Fibroblast of the aortic adventitia (primary cell): ENCODE measurements around the gene MAGI2. TPM values are rescaled to one million over a fixed set of nuclear protein-coding genes. Genes with fewer than 3 reads are reported as not detected.
"Not testable (repeated sequence)": the region's sequence is repeated elsewhere in the genome, so short reads cannot be mapped to it uniquely, and the experiment has no call there.

ENCODE experiments used
- DNase-seq: peaks from one replicate; pipeline ENCODE4 v3.0.0-alpha.2; 2010; ENCODE audit warnings: low read depth
- H3K4me3 ChIP-seq: 2 replicates; pipeline ENCODE4 v1.5.1; 2011; ENCODE audit warnings: low read depth, mild to moderate bottlenecking, control low read depth, low read length, moderate library complexity
- total RNA-seq: library from RNA; depleted of rRNA; stranded (reverse); fragments of >200 nt; gene quantifications from 2 replicates; pipeline ENCODE4 v1.2.3, GENCODE V29; 2012; ENCODE audit warnings: low replicate concordance
- TF ChIP-seq, protein P1 (sequence below): IDR thresholded peaks from 2 replicates; pipeline ENCODE4 v1.5.1; 2011; ENCODE audit warnings: mild to moderate bottlenecking, low read length, control low read depth, inconsistent platforms; ENCODE audit not compliant: insufficient read depth

The MAGI2 gene
- total RNA-seq, 1 donor, result 25.5 TPM

DNA sequence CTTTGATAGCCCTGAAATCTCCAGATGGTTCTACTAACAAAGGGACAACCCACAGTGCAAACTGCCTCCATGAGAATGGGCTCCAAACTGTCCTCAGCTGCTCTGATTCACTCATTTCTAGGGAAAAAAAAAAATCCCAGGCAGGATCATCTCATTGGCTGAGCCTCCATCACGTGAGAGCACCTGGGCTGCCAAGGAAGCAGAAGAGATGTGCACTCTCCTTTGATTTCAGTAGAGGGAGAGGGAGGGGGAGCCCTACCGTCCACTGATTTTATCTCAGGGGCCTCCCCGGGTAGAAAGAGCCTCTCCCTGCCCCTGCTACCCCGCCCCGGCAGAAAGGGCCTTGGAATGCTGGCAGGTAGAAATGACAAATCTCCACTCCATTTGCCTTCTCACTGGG is 929.5 kb downstream of the MAGI2 start:
- no peak overlapping the region for H3K4me3 ChIP-seq
- TF ChIP-seq, protein P1, sequence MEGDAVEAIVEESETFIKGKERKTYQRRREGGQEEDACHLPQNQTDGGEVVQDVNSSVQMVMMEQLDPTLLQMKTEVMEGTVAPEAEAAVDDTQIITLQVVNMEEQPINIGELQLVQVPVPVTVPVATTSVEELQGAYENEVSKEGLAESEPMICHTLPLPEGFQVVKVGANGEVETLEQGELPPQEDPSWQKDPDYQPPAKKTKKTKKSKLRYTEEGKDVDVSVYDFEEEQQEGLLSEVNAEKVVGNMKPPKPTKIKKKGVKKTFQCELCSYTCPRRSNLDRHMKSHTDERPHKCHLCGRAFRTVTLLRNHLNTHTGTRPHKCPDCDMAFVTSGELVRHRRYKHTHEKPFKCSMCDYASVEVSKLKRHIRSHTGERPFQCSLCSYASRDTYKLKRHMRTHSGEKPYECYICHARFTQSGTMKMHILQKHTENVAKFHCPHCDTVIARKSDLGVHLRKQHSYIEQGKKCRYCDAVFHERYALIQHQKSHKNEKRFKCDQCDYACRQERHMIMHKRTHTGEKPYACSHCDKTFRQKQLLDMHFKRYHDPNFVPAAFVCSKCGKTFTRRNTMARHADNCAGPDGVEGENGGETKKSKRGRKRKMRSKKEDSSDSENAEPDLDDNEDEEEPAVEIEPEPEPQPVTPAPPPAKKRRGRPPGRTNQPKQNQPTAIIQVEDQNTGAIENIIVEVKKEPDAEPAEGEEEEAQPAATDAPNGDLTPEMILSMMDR, result no peak
- DNase-seq, result no peak

DNA sequence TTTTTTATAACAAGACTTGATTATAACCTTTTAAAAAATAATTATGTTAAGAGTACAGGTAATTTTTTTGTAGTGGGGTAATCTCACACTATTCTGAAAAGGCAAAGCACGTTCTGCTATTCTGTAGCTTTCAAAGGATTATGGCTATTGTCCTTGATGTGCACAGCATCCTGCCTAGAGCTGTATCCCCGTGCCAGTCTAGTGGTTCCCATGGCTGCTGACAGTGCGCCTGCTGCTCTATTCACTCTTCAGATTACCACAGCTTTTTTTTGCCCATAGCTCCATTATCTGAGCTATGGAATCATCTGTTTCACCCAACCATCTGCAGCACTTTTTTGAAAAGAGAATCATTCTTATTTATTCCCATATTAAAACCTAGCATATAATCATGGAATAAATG is 931.5 kb downstream of the MAGI2 start:
- DNase-seq, result no peak
- no peak overlapping the region for H3K4me3 ChIP-seq
- TF ChIP-seq, protein P1, result no peak

DNA sequence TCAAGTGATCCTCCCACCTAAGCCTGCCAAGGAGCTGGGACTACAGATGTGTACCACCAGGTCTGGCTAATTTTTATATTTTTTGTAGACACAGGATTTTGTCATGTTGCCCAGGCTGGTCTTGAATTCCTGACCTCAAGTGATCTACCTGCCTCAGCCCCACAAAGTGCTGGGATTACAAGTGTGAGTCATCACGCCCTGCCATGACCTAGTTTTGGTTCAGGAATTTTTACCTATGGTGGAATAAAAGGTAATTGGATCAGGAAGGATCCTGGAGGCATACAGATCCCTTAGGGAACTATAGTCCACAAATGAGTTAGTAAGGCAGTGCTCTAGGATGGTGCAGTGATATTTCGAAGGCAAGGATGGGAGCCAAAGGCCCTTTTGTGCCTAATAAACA is 937.0 kb downstream of the MAGI2 start:
- no peak overlapping the region for H3K4me3 ChIP-seq
- TF ChIP-seq, protein P1, result no peak
- no peak for DNase-seq

DNA sequence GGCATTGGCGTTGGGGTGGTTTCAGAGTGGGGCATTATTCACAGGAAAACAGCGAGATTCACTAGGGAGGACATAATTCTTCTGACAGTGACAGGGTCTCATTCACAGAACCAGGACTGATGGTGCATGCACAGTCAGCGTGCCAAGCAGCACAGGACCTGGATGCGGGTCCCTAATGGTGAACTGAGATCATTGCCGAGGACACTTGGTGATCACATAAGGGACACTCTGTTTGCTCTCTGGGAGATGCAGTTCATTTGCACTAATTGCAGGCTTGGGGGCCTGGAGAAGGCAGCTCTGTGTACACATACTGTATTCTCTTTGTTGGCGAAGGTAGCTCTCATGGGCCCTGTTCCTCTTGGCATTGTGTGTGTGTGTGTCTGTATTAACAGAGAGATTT is 938.8 kb downstream of the MAGI2 start:
- TF ChIP-seq, protein P1, result no peak
- no peak overlapping the region for H3K4me3 ChIP-seq
- DNase-seq, result no peak

DNA sequence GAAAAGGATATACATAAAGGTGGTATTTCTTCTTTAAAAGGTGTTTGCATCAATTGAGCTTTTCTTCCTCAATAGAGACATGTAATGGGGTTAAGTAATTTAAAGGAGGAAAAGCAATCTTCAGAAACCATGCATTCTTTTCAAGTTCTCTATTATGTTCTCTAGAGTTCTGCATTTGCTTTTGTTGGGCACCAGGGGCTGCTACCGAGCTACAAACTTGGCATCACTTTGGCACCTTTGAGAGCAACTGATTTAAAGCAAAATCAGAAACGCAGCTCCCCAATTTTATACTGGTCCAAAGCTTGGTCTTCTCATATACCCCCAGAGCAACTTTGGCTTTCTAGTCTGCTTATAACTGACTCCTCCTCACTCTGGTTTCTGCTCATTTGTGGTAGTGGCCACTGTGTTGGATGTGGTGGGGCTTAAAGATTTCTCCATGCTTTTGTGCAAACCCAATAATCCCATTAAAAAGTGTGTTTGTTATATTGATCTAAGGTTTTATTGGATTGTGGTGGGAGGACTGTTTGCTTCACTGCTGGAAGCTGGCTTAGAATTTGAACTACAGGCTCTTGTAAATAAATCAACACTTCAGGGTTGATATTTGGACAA is 942.8 kb downstream of the MAGI2 start:
- H3K4me3 ChIP-seq, result no peak overlapping the region
- TF ChIP-seq, protein P1, result peak; percentile 89
- DNase-seq, result peak; percentile 63

DNA sequence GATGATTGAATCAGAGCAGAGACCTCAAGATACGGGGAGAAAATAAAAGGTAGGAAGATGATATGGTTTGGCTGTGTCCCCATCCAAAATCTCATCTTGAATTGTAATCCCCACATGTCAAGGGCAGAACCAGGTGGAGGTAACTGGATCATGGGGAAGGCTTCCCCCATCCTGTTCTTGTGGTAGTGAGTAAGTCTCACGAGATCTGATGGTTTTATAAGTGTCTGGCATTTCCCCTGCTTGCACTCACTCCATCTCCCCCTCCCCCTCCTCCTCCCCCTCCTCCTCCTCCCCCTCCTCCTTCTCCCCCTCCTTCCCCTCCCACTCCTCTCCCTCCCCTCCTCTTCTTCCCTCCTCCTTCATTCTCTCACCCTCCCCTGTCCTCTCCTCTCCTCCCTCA is 950.2 kb downstream of the MAGI2 start:
- not testable (repeated sequence) for H3K4me3 ChIP-seq, DNase-seq

DNA sequence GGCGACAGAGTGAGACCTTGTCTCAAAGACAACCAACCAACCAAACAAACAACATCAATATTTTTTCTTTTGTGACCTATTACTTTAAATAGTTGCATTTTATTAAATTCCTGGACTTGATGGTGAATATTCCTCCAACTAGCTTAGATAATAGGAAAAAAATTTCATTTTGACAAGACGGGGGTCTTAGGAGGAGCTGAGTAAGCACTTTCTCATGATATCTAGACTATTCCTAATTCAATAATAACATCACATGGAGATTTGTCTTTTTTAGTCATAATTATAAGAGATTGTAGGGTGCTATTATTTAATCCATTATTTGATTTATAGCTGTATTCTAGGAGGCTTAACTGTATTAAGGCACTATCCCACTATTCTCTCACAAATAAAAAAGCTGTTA is 952.4 kb downstream of the MAGI2 start:
- TF ChIP-seq, protein P1, result no peak
- no peak overlapping the region for H3K4me3 ChIP-seq
- DNase-seq, result no peak
